Measurements from ENCODE around the gene RUNX1. TPM values are rescaled to one million over a fixed set of nuclear protein-coding genes. Genes with fewer than 3 reads are reported as not detected.
A peak's percentile ranks its signal among the peaks of the same experiment; 100 is the strongest.

Gene RUNX1
- total and polyA plus RNA-seq, 2 of the 13 experiments (the other 11 are each of a cell fraction or from before 2014, with no cell fraction given), result 5.4 to 6.4 TPM

GRCh38 chr21:35051287-35051818 lies 2.3 kb upstream of the RUNX1 start (continued):
- no peak for TF ChIP-seq CEBPZ (IDR thresholded peaks at IDR 0.05; ENCODE audit: low read length)
- TF ChIP-seq YY1 (IDR thresholded peaks at IDR 0.05; ENCODE audit: insufficient read depth, insufficient replicate concordance, low read depth, low read length), result peak; percentile 65
- TF ChIP-seq SMARCC2 (IDR thresholded peaks at IDR 0.05), result no peak
- TF ChIP-seq ZNF318 (CRISPR knock-in tag; IDR thresholded peaks at IDR 0.05), result no peak
- TF ChIP-seq ZFX (CRISPR knock-in tag; IDR thresholded peaks at IDR 0.05; ENCODE audit: low read depth), result peak; percentile 81
- TF ChIP-seq THRA (CRISPR knock-in tag; IDR thresholded peaks at IDR 0.05; ENCODE audit: borderline replicate concordance), result peak; percentile 52; the same call in 1 of the 2 replicates
- no peak for TF ChIP-seq REPIN1 (CRISPR knock-in tag; IDR thresholded peaks at IDR 0.05; ENCODE audit: borderline replicate concordance, low read depth)
- peak; percentile 30; the same call in 1 of the 2 replicates for TF ChIP-seq IKZF5 (CRISPR knock-in tag; IDR thresholded peaks at IDR 0.05)
- peak; percentile 38 for TF ChIP-seq PAXIP1 (CRISPR knock-in tag; conservative IDR thresholded peaks at IDR 0.05)
- TF ChIP-seq ZNF644 (CRISPR knock-in tag; IDR thresholded peaks at IDR 0.05; ENCODE audit: low read depth), result 0 out of 2 replicates have a peak, but pooled peaks have one; percentile 26

All from HepG2 (cell line).